ENCODE data around the gene CEP350. TPM values are rescaled to one million over a fixed set of nuclear protein-coding genes. Genes with fewer than 3 reads are reported as not detected.

CEP350 gene
- total and polyA plus RNA-seq, 2 of the 13 experiments (the other 11 are each of a cell fraction or from before 2014, with no cell fraction given) = 7.6 to 35.9 TPM

DNA sequence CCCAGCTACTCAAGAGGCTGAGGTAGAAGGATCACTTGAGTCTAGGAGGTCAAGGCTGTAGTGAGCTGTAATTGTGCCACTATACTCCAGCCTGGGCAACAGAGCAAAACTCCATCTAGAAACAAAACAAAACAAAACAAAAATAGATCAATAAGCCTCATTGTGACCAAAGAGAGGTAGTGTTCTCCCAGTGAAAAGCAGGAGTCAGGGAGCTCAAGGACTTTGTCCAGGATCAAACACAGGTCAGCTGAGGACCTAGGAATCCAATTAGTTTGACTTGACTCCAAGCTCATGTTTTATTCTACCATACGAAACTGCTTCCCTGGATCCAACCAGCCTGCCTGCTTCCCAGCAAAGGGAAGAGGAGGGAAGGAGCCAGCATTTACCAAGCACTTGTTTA is 178.6 kb downstream of the CEP350 start (continued):
- no peak for TF ChIP-seq ZMYM2 (CRISPR knock-in tag; IDR thresholded peaks at IDR 0.05)
- TF ChIP-seq ZNF124 (CRISPR knock-in tag; IDR thresholded peaks at IDR 0.05) = no peak
- TF ChIP-seq RXRA (CRISPR knock-in tag; IDR thresholded peaks at IDR 0.05) = peak; percentile 47; the same call in 1 of the 2 replicates
- TF ChIP-seq POLR2AphosphoS5 (IDR thresholded peaks at IDR 0.05; ENCODE audit: low read depth, low read length) = no peak
- TF ChIP-seq, protein P1, sequence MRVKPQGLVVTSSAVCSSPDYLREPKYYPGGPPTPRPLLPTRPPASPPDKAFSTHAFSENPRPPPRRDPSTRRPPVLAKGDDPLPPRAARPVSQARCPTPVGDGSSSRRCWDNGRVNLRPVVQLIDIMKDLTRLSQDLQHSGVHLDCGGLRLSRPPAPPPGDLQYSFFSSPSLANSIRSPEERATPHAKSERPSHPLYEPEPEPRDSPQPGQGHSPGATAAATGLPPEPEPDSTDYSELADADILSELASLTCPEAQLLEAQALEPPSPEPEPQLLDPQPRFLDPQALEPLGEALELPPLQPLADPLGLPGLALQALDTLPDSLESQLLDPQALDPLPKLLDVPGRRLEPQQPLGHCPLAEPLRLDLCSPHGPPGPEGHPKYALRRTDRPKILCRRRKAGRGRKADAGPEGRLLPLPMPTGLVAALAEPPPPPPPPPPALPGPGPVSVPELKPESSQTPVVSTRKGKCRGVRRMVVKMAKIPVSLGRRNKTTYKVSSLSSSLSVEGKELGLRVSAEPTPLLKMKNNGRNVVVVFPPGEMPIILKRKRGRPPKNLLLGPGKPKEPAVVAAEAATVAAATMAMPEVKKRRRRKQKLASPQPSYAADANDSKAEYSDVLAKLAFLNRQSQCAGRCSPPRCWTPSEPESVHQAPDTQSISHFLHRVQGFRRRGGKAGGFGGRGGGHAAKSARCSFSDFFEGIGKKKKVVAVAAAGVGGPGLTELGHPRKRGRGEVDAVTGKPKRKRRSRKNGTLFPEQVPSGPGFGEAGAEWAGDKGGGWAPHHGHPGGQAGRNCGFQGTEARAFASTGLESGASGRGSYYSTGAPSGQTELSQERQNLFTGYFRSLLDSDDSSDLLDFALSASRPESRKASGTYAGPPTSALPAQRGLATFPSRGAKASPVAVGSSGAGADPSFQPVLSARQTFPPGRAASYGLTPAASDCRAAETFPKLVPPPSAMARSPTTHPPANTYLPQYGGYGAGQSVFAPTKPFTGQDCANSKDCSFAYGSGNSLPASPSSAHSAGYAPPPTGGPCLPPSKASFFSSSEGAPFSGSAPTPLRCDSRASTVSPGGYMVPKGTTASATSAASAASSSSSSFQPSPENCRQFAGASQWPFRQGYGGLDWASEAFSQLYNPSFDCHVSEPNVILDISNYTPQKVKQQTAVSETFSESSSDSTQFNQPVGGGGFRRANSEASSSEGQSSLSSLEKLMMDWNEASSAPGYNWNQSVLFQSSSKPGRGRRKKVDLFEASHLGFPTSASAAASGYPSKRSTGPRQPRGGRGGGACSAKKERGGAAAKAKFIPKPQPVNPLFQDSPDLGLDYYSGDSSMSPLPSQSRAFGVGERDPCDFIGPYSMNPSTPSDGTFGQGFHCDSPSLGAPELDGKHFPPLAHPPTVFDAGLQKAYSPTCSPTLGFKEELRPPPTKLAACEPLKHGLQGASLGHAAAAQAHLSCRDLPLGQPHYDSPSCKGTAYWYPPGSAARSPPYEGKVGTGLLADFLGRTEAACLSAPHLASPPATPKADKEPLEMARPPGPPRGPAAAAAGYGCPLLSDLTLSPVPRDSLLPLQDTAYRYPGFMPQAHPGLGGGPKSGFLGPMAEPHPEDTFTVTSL (CRISPR knock-in tag; IDR thresholded peaks at IDR 0.05; ENCODE audit: borderline replicate concordance) = peak; percentile 51; the same call in 1 of the 2 replicates
- no peak for TF ChIP-seq NBN (conservative IDR thresholded peaks at IDR 0.05)
- TF ChIP-seq ZNF879 (CRISPR knock-in tag; IDR thresholded peaks at IDR 0.05) = no peak
- TF ChIP-seq, protein P2, sequence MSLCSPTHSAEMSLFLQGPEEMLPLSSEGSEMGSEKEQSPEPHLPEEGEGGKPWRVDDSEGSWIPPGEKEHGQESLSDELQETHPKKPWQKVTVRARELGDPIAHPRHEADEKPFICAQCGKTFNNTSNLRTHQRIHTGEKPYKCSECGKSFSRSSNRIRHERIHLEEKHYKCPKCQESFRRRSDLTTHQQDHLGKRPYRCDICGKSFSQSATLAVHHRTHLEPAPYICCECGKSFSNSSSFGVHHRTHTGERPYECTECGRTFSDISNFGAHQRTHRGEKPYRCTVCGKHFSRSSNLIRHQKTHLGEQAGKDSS (CRISPR knock-in tag; IDR thresholded peaks at IDR 0.05; ENCODE audit: borderline replicate concordance, low read depth) = no peak
- TF ChIP-seq ZNF180 (CRISPR knock-in tag; IDR thresholded peaks at IDR 0.05; ENCODE audit: borderline replicate concordance, low read depth) = no peak
- TF ChIP-seq SCMH1 (CRISPR knock-in tag; IDR thresholded peaks at IDR 0.05; ENCODE audit: borderline replicate concordance) = no peak
- no peak for TF ChIP-seq FOXK2 (IDR thresholded peaks at IDR 0.05)
- no peak for TF ChIP-seq NFYB (CRISPR knock-in tag; IDR thresholded peaks at IDR 0.05)
- TF ChIP-seq KMT2A (CRISPR knock-in tag; IDR thresholded peaks at IDR 0.05) = no peak
- TF ChIP-seq ARHGAP35 (CRISPR knock-in tag; IDR thresholded peaks at IDR 0.05; ENCODE audit: borderline replicate concordance) = no peak
- no peak for TF ChIP-seq ZBTB38 (CRISPR knock-in tag; IDR thresholded peaks at IDR 0.05)
- TF ChIP-seq BCL6 (CRISPR knock-in tag; IDR thresholded peaks at IDR 0.05) = peak; percentile 19; the same call in 1 of the 2 replicates
- TF ChIP-seq, protein P3, sequence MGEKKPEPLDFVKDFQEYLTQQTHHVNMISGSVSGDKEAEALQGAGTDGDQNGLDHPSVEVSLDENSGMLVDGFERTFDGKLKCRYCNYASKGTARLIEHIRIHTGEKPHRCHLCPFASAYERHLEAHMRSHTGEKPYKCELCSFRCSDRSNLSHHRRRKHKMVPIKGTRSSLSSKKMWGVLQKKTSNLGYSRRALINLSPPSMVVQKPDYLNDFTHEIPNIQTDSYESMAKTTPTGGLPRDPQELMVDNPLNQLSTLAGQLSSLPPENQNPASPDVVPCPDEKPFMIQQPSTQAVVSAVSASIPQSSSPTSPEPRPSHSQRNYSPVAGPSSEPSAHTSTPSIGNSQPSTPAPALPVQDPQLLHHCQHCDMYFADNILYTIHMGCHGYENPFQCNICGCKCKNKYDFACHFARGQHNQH (CRISPR knock-in tag; IDR thresholded peaks at IDR 0.05) = no peak
- TF ChIP-seq, protein P4, sequence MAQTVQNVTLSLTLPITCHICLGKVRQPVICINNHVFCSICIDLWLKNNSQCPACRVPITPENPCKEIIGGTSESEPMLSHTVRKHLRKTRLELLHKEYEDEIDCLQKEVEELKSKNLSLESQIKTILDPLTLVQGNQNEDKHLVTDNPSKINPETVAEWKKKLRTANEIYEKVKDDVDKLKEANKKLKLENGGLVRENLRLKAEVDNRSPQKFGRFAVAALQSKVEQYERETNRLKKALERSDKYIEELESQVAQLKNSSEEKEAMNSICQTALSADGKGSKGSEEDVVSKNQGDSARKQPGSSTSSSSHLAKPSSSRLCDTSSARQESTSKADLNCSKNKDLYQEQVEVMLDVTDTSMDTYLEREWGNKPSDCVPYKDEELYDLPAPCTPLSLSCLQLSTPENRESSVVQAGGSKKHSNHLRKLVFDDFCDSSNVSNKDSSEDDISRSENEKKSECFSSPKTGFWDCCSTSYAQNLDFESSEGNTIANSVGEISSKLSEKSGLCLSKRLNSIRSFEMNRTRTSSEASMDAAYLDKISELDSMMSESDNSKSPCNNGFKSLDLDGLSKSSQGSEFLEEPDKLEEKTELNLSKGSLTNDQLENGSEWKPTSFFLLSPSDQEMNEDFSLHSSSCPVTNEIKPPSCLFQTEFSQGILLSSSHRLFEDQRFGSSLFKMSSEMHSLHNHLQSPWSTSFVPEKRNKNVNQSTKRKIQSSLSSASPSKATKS (CRISPR knock-in tag; IDR thresholded peaks at IDR 0.05) = no peak
- no peak for TF ChIP-seq GATA4 (IDR thresholded peaks at IDR 0.05; ENCODE audit: borderline replicate concordance, low read depth)
- TF ChIP-seq RFXANK (CRISPR knock-in tag; IDR thresholded peaks at IDR 0.05) = no peak
- no peak for TF ChIP-seq NFYC (CRISPR knock-in tag; IDR thresholded peaks at IDR 0.05)
- TF ChIP-seq HMG20B (CRISPR knock-in tag; conservative IDR thresholded peaks at IDR 0.05) = no peak
- peak; percentile 27; the same call in 1 of the 2 replicates for TF ChIP-seq IRF2 (CRISPR knock-in tag; IDR thresholded peaks at IDR 0.05)
